ENCODE data around the gene BRPF3.

Gene BRPF3

DNA sequence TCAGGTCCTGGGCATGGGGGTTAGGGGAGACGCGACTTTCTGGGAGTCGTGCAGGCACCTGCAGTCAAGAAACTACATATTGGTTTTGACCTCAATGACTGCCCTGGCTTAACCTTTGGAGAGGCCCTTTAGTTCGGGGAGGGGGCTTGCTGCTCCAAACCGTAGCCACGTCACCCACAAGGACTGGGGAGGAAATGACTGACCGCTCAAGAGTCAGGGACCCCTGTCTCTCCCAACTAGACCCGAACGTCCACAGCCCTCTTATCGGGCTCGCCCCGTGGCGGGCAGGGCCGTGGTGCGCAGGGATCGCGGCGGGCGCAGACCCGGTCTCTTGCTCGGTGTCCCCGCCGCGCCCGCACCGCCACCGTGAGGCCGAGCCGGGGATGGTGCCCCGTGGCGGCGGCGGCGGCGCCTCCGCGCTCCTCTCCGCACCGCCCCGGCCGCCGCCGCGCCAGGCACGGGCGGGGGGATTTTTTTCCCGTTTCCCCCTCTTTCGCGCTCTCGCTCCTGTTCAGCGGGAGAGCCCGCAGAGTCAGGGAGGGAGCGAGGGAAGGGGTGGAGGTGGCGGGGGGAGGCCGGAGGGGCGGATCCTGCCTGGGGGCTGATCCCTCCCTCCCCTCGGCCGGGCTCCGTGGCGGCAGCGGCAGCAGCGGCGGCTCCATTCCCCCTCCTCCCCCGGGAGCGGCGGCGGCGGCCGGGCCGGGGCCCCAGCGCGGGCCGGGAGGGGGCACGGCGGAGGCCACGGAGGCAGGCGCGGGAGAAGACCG is at the start of gene BRPF3:
TSS of gene BRPF3 (plus strand) at position 632 of the 767 bp plus-strand sequence. CDS start 3,579 bp downstream, outside the sequence.
- peak; percentile 85 for DNase-seq (ENCODE audit: low read depth, low spot score)

GRCh38 chr6:36147294-36147693 is 49.2 kb upstream of the BRPF3 start:
- DNase-seq (ENCODE audit: low read depth, low spot score) = no peak

DNA sequence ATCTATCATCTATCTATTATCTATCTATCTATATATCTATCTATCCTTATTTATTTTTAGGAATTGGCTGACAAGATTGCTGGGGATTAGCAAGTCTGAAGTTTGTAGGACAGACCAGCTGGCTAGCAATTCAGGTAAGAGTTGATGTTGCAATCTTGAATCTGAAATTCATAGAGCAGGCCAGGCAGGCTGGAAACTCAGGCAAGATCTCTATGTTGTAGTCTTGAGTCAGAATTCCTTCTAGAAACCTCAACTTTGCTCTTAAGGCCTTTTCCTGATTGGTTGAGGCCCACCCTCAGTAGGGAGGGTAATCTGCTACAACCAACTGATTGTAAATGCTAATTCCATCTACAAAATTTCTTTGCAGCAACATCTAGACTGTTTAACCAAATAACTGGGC is 47.1 kb upstream of the BRPF3 start:
- no peak for DNase-seq (ENCODE audit: low read depth, low spot score)

- no peak for DNase-seq (ENCODE audit: low read depth, low spot score)
Measured at GRCh38 chr6:36150283-36150682, 46.3 kb upstream of the BRPF3 start.

DNA sequence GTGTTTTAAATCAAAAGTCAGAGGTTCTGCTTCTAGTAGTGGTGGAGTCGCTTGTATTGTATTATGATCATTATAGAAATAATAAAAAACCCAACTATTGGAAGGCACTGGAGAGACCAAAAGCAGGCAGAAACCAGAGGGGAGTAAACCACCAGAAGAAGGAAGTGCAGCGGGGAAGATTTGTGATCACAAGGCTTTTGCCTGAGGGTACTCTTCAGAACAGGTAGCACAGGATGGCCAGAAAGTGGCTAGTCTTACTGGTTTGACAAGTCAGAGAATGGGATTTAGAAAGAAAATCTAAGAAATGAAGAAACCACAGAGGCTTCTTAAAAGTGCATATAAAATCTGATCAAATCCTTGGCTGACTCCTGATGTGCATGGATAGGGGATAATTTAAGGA is 42.3 kb upstream of the BRPF3 start:
- peak; percentile 77 for DNase-seq (ENCODE audit: low read depth, low spot score)

GRCh38 chr6:36155662-36156061 is 40.9 kb upstream of the BRPF3 start:
- no peak for DNase-seq (ENCODE audit: low read depth, low spot score)

DNA sequence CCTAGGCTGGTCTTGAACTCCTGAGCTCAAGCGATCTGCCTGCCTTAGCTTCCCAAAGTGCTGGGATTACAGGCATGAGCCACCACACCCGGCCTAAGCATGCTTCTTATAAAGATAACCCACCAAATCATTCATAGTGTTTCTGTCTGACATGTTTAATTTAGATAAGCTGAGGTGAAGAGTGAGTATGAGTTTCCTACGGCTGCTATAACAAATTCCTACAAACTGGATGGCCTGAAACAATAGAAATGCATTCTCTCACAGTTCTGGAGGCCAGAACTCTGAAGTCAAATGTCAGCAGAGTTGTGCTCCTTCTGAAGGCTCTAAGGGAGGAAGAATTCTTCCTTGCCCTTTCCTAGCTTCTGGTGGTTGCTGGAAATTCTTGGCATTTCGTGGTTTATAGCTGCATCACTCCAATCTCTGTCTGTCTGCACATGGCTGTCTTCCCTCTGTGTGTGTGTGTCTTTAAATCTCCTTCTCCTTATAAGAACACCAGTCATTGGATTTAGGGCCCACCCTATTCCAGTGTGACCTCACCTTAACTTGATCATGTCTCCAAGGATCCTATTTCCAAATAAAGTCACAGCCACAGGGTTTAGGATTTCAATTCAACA is 36.3 kb upstream of the BRPF3 start:
- DNase-seq (ENCODE audit: low read depth, low spot score) = no peak

DNA sequence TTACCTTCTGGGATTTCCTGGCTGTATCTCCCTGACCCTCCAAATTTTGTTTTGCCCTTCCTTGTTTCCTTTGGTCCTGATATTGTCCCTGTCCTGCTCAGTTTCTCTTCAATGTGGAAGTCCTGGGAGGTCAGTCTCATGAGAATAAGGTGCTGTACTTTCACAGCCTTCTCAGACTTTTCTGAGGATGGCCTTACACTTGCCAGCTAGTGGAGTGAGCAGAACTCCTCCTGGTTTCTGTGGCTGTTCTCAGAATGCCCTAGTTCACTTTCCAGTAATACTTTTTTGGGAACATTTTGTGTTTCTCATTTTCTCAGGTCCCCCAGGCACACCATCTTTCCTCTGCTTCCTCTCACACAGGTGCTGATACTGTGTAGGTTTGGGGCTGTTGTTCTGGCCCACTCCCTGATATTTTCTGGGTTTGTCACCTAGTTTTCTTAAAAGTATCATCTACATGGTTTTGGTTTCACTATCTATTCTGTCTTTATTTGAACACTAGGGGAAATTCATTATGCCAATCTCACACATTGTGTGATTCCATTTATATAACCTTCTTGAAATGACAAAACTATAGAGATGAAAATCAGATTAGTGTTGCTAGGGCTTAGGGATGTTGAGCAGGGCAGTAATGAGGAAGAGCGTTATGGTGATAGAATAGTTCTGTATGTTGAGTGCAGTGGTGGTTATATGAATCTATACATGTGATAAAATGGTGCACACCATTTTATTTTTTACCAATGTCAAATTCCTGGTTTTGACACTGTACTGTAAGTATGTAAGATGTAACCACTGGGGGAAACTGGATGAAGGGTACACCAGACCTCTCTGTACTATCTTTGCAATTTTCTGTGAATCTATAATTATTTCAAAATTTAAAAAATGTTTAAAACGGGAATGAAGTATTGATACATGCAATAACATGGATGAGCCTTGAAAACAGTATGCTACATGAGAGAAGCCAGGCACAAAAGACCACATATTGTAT is 27.2 kb upstream of the BRPF3 start:
- DNase-seq (ENCODE audit: low read depth, low spot score) = no peak

DNA sequence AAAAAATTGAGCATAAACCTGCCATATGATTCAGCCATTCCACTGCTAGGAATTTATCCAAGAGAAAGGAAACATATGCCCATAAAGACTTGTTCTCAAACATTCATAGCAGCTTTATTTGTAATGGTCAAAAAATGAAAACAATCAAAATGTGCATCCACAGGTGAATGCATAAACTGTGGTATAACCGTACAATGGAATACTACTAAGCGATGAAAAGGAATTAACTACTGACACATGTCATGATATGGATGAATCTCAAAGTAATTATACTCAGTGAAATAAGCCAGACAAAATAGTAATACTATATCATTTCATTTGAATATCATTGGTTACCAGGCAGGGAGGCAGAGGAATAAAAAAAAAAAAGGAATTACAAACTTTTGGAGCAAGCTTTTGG is 25.8 kb upstream of the BRPF3 start:
- DNase-seq (ENCODE audit: low read depth, low spot score) = no peak

DNA sequence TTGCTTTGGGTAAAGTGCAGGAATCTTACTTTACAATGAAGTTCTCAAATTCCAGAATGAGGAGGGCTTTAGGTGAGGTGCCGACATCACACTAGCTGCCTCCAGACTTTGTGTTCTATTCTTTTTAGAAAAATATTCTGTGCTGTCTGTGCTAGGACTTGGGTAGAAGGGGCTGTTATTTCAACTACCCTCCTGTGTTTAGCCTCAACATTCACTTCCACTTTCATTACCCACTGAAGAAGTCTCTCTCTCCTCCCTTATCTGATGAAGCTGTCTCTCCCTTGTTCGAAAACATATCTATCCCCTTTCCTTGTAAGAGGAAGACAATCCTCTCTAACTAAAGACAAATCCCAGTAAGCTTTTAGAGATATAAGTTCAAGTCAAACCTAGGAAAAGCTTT is 25.0 kb upstream of the BRPF3 start:
- DNase-seq (ENCODE audit: low read depth, low spot score) = no peak

DNA sequence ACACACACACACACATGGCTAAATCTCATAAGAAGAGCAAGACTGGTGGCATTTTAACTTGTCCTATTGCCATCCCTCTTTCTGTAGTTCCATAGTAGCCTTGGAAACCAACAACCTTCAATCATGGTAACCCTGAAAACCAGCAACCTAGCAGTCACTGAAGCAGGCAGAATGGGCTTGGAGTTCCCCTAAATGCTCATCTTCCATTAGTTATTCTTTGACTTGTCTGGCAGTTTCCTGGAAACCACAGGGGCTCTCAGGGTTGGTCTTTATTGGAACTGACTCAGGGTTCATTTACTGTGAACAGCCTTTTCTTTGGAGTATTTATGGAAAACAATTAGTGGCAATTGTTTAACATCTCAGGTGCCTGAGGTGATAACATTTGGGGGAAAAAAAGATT is 19.4 kb upstream of the BRPF3 start:
- no peak for DNase-seq (ENCODE audit: low read depth, low spot score)

DNA sequence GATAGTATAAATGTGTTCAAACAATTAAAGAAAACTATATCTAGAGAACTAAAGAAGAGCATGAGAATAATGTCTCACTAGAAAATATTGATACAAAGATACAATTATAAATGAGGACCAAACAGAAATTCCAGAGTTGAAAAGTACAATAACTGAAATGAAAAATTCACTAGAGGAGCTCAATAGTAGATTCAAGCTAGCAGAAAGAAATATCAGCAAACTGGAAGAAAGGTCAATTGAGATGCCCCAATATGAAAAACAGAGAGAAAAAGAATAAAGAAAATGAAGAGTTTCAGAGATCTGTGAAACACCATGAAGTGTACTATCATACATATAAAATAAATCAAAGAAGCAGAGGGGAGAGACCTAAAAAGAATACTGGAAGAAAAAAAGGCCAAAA is 18.0 kb upstream of the BRPF3 start:
- DNase-seq (ENCODE audit: low read depth, low spot score) = no peak

DNA sequence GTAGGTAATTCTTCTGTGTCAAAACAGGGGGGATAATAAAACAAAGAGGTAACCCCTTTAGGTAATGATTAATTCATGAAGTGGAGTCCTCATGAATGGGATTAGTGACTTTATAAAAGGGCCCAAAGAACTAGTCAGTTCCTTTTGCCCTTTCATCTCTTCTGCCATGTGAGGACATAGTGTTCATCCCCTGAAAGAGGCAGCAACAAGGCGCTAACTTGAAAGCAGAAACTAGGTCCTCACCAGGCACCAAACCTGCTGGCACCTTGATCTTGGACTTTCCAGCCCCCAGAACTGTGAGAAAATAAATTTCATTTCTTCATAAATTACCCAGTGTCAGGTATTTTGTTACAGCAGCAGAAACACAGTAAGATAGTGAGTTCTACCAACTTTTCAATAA is 16.4 kb upstream of the BRPF3 start:
- DNase-seq (ENCODE audit: low read depth, low spot score) = no peak

- DNase-seq (ENCODE audit: low read depth, low spot score) = no peak
Measured at GRCh38 chr6:36184311-36184710, 12.2 kb upstream of the BRPF3 start.

DNA sequence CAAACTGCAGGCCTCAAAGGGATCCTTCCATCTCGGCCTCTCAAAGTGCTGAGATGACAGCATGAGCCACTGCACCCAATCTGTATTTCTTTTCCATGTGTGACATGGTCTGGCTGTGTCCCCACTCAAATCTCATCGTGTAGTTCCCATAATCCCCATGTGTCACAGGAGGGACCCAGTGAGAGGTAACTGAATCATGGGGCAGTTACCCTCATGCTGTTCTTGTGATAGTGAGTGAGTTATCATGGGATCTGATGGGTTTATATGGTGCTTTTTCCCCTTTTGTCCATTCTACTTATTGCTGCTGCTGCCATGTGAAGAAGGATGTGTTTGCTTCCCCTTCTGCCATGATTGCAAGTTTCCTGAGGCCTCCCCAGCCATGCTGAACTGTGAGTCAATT is 10.3 kb upstream of the BRPF3 start:
- DNase-seq (ENCODE audit: low read depth, low spot score) = no peak

DNA sequence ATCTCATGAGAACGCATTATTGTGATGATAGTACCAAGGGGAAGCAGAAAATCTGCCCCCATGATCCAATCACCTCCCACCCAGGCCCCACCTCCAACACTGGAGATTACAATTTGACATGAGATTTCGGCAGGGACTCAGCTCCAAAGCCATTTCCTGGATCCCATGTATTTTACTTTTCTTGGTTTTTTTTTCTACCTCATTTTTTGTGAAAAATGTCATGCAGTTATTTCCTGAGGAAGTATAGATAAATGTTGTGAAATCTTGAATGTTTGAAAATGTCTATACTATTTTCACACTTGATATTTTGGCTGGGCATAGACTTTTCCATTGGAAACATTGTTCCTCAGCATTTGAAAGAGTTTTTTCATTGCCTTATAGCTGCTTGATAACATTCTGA is 9.1 kb upstream of the BRPF3 start:
- DNase-seq (ENCODE audit: low read depth, low spot score) = no peak

DNA sequence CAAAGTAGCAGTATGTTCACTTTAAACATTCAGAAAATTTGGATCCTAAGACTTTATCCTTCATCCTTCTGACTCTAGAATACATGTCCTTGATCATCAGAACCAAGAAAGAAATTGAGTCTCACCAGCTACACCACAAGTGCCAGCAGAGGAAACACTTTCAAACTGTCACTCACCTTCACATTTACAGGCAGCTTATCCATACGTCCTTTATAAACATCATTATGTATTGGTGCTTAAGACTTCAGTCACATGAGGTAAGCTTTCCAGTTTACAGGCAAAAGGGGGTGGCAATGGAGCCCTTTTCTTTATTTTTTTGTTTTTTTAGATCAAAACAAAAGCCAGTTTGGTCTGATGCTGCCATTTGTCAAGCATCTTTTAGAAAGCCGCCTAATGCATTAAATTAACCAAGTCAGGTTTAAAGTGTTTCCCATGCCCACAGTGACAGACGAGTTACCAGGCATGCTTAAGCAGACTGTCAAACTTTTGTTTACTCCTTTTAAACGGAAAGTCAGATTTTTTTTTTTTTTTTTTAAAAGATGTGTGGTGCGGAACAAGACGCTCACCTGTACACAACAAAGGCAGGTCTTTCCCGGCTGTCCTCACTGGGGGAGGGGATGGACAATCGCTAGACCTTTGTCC is 952 bp upstream of the BRPF3 start:
- no peak for DNase-seq (ENCODE audit: low read depth, low spot score)

- DNase-seq (ENCODE audit: low read depth, low spot score) = peak; percentile 98
Measured at GRCh38 chr6:36196880-36197548, 470 bp downstream of the BRPF3 start.

GRCh38 chr6:36197739-36198221 is 1.2 kb downstream of the BRPF3 start:
- DNase-seq (ENCODE audit: low read depth, low spot score) = peak; percentile 22

DNA sequence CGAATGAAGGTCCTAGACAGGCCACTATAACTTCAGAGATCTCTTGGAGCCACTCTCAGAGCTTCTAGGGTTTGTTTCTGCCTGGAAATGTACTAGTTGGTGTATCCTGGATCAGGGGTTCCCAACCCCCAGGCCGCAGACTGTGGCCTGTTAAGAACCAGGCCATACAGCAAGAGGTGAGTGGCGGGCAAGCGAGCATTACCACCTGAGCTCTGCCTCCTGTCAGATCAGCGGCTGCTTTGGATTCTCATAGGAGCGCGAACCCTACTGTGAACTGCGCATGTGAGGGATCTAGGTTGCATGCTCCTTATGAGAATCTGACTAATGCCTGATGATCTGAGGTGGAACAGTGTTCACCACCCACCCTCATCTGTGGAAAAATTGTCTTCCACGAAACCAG is 2.4 kb downstream of the BRPF3 start:
- DNase-seq (ENCODE audit: low read depth, low spot score) = no peak

Data from ELF-1 (cell line).